GM18505 (cell line): Measurements from ENCODE around the gene NXPH4.

Source experiments
- ATAC-seq: cut with Tn5 transposase; IDR thresholded peaks from one replicate; pipeline ENCODE4 v1.9.1; 2021; ENCODE audit not compliant: unreplicated experiment
- POLR2A ChIP-seq: IDR thresholded peaks from 4 replicates; pipeline ENCODE4 v1.6.1; 2011; ENCODE audit warnings: borderline replicate concordance; ENCODE audit not compliant: insufficient read depth, insufficient read length; ENCODE audit errors: extremely low read depth

The NXPH4 gene

GRCh38 chr12:57216014-57216911, at the start of gene NXPH4:
NXPH4 (plus strand) TSS chr12:57216794; CDS start chr12:57216970, 176 bp downstream.
- TF ChIP-seq POLR2A: no peak
- ATAC-seq: no peak

DNA sequence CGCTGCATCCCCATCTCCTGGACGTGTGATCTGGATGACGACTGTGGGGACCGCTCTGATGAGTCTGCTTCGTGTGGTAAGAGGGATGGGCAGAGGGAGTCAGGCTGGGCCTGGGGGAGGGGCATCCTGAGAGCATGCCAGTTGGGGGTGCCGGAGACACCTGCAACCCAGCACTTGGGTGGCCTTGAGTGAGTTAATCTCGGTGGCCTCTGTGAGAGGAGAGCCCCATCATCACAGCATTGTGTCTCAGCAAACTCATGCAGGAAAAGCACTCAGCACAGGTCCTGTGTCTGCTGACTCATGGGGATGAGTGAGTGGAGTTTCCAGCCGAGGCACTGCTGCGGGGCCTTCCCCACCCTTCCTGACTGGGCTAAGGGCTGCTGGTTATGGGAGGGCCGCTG, 49.6 kb upstream of the NXPH4 start:
- no peak for TF ChIP-seq POLR2A
- ATAC-seq: no peak

- no peak for ATAC-seq
- TF ChIP-seq POLR2A: no peak
Observed at GRCh38 chr12:57168058-57168457, 48.5 kb upstream of the NXPH4 start.

DNA sequence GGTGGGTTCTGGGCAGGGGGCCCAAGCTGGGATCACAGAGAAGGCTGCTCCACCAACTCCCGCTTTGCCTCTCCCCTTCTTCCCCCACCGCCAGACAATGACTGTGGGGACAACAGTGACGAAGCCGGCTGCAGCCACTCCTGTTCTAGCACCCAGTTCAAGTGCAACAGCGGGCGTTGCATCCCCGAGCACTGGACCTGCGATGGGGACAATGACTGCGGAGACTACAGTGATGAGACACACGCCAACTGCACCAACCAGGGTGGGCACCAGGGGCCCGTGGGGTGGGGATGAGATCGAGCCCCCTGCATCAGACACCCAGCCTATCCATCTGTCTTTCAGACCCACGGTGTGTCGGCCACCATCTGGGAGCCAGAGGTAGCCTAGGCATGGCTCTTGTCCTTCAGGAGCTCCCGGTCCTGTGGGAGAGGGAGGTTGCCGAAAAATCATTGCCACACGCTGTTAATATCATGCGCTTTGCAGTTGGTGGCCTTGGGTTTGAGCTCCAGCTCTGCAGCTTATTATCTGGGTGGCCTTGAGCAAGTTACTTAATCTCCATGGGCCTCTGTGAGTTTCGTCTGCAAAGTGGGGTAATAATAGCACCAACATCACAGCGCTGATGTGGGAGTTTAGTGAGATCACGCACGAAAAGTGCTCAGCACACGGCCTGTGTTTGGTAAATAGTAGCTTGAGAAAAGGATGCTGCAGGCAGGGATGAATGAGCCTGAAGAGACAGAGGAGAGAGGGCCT, 47.4 kb upstream of the NXPH4 start:
- no peak for ATAC-seq
- TF ChIP-seq POLR2A: no peak

GRCh38 chr12:57169969-57170368, 46.6 kb upstream of the NXPH4 start:
- no peak for TF ChIP-seq POLR2A
- ATAC-seq: no peak

- TF ChIP-seq POLR2A: no peak
- no peak for ATAC-seq
Observed at GRCh38 chr12:57170408-57170807, 46.2 kb upstream of the NXPH4 start.

DNA sequence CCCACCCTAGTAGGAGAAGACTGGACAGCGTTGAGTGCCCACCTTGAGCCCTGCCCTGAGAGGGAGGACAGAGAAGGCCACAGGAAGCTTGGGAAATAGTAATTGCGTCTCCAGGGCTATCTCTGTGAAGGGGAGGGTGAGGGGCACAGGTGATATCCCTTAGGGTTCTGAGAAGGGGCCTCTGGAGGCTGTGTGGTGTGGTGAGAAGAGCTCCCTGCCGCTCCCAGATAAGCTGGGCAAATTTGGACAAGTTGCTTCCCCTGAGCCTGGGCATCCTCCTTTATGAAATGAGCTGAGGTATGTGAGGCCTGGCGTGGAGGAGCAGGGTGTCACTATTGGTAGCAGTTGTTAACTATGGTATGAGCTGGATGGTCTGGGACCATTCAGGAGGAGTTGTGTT, 45.7 kb upstream of the NXPH4 start:
- no peak for TF ChIP-seq POLR2A
- no peak for ATAC-seq

GRCh38 chr12:57171668-57172067, 44.9 kb upstream of the NXPH4 start:
- no peak for ATAC-seq

DNA sequence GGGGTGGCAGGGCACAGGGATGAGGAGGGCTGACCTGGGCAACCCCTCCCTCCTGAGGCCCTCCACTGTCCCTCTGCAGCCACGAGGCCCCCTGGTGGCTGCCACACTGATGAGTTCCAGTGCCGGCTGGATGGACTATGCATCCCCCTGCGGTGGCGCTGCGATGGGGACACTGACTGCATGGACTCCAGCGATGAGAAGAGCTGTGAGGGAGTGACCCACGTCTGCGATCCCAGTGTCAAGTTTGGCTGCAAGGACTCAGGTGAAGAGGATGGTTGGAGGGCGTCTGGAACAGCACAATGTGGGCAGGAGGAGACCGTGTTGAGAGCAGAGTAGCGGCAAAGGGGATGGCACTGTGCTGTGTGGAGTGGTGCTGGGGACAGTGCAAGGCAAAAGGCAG, 43.5 kb upstream of the NXPH4 start:
- ATAC-seq: no peak
- TF ChIP-seq POLR2A: no peak

More at GRCh38 chr12:57171668-57172067, 44.9 kb upstream of the NXPH4 start:
- no peak for TF ChIP-seq POLR2A

GRCh38 chr12:57173683-57174082, 42.9 kb upstream of the NXPH4 start:
- no peak for ATAC-seq

GRCh38 chr12:57175428-57176138, 41.0 kb upstream of the NXPH4 start:
- ATAC-seq: no peak
- TF ChIP-seq POLR2A: no peak

More at GRCh38 chr12:57173683-57174082, 42.9 kb upstream of the NXPH4 start:
- no peak for TF ChIP-seq POLR2A

GRCh38 chr12:57176139-57176477, 40.5 kb upstream of the NXPH4 start:
- TF ChIP-seq POLR2A: no peak
- no peak for ATAC-seq

- TF ChIP-seq POLR2A: no peak
- no peak for ATAC-seq
Observed at GRCh38 chr12:57176846-57177245, 39.7 kb upstream of the NXPH4 start.
